GM12878 (cell line): ENCODE data around the gene TUB. TPM values are rescaled to one million over a fixed set of nuclear protein-coding genes. Genes with fewer than 3 reads are reported as not detected.

Experiments used
- ATAC-seq: fragments of 200-7000 bp; cut with Tn5 transposase; 3 replicates; pipeline ENCODE4 v1.9.1; 2020; ENCODE audit warnings: mild to moderate bottlenecking, moderate library complexity
- BruUV-seq: library from RNA; stranded (reverse); fragments of 400-500 nt; replicated peaks from 2 replicates; lab custom pipeline; 2021; lab: Mats Ljungman, UMichigan
- CTCF ChIA-PET: fragments of 300-600 bp; sonication (Branson Sonifier 250); formaldehyde crosslinking; extraction: SDS; loops from one replicate; lab custom pipeline; 2021; ENCODE audit warnings: inconsistent platforms; lab: Yijun Ruan, JAX
- POLR2A ChIA-PET: fragments of 350-600 bp; formaldehyde crosslinking; extraction: SDS; loops from one replicate; lab custom pipeline; 2021; ENCODE audit warnings: inconsistent platforms; lab: Charles Lee
- RAD21 ChIA-PET: fragments of 300-600 bp; sonication (Branson Sonifier 250); formaldehyde crosslinking; loops from one replicate; lab custom pipeline; 2023; ENCODE audit warnings: antibody characterized with exemption; ENCODE audit not compliant: unreplicated experiment; lab: Charles Lee
- SMC1A ChIA-PET: fragments of 300-600 bp; sonication (Branson Sonifier 250); formaldehyde crosslinking; loops from one replicate; lab custom pipeline; 2023; ENCODE audit not compliant: unreplicated experiment, uncharacterized antibody; lab: Charles Lee
- DNase-seq: peaks from one replicate; pipeline ENCODE4 v3.0.0-alpha.2; 2011; ENCODE audit warnings: low read depth, low spot score
- FAIRE-seq: peaks from 3 replicates; lab custom pipeline; 2011; peaks lifted over from hg19 to GRCh38; lab: Jason Lieb, UNC
- H2AFZ ChIP-seq: 2 replicates; pipeline ENCODE4 v1.6.0; 2011; ENCODE audit warnings: low read depth, low read length, control low read depth; ENCODE audit not compliant: control insufficient read depth
- H3K27ac ChIP-seq: 2 replicates; pipeline ENCODE4 v1.5.1; 2011; ENCODE audit warnings: control low read depth; ENCODE audit not compliant: control insufficient read depth, insufficient read depth
- H3K27me3 ChIP-seq, 2 experiments: replicated peaks in 1 of 2; 2 replicates each; pipeline versions ENCODE4 v1.6.0 to v1.6.1; 2011; ENCODE audit warnings: low read length in 1 of 2; ENCODE audit not compliant: control insufficient read depth in 2 of 2, insufficient read depth in 2 of 2
- H3K36me3 ChIP-seq, 2 experiments: 2 replicates each; pipeline ENCODE4 v1.5.1; 2011; ENCODE audit warnings: low read length in 1 of 2; ENCODE audit not compliant: control insufficient read depth in 2 of 2, insufficient read depth in 2 of 2
- H3K4me1 ChIP-seq: 2 replicates; pipeline ENCODE4 v1.6.1; 2011; ENCODE audit warnings: mild to moderate bottlenecking, low read length, moderate library complexity, mixed read lengths; ENCODE audit not compliant: control insufficient read depth, insufficient read depth
- H3K4me2 ChIP-seq: 2 replicates; pipeline ENCODE4 v1.6.0; 2011; ENCODE audit warnings: control low read depth; ENCODE audit not compliant: control insufficient read depth, insufficient read depth
- H3K4me3 ChIP-seq: fragments of 200-600 bp; sonication (generic); 2 replicates; pipeline ENCODE4 v1.5.1; 2016
- H3K79me2 ChIP-seq: 2 replicates; pipeline ENCODE4 v1.6.0; 2011; ENCODE audit warnings: low read length; ENCODE audit not compliant: control insufficient read depth, insufficient read depth
- H3K9ac ChIP-seq: 2 replicates; pipeline ENCODE4 v1.8.0; 2011; ENCODE audit warnings: low read length, control low read depth, mixed read lengths; ENCODE audit not compliant: control insufficient read depth, insufficient read depth
- H3K9me3 ChIP-seq: replicated peaks from 3 replicates; pipeline ENCODE4 v1.5.1; 2011; ENCODE audit warnings: mild to moderate bottlenecking, low read length; ENCODE audit not compliant: control insufficient read depth, insufficient read depth
- H4K20me1 ChIP-seq: 2 replicates; pipeline ENCODE4 v1.6.0; 2011; ENCODE audit not compliant: control insufficient read depth, insufficient read depth
- CREM ChIP-seq: IDR thresholded peaks from 2 replicates; pipeline ENCODE4 v1.6.1; 2014; ENCODE audit warnings: antibody characterized with exemption, low read depth
- KLF5 ChIP-seq: fragments of 450-650 bp; IDR thresholded peaks from 2 replicates; pipeline ENCODE4 v1.6.1; 2014; ENCODE audit warnings: mild to moderate bottlenecking; ENCODE audit not compliant: partially characterized antibody
- LARP7 ChIP-seq: fragments of 450-650 bp; IDR thresholded peaks from 2 replicates; pipeline ENCODE4 v1.6.1; 2017; ENCODE audit warnings: mild to moderate bottlenecking
- SIX5 ChIP-seq: IDR thresholded peaks from 2 replicates; pipeline ENCODE4 v1.6.1; 2011; ENCODE audit warnings: mild to moderate bottlenecking, low read depth, low read length, moderate library complexity; ENCODE audit not compliant: severe bottlenecking
- TCF12 ChIP-seq: IDR thresholded peaks from 2 replicates; pipeline ENCODE4 v1.6.1; 2011; ENCODE audit warnings: low read depth, mild to moderate bottlenecking, low read length
- WGBS: methylation state at CpG from one replicate; pipeline ENCODE4 v1.1.6; 2016; ENCODE audit warnings: low lambda C conversion rate; ENCODE audit not compliant: insufficient replicate concordance, insufficient coverage; ENCODE audit errors: missing lambda C conversion rate; 5-methylcytosine and 5-hydroxymethylcytosine counted together
- in situ Hi-C: fragments of 300-500 bp; cut with MboI; formaldehyde crosslinking; loops from 9 replicates; pipeline ENCODE4 v1.14.3; 2018; ENCODE audit warnings: mixed read lengths
- intact Hi-C: fragments of 100-400 bp; cut with micrococcal nuclease; formaldehyde crosslinking; loops from one replicate; pipeline ENCODE4 v1.14.2; 2022; ENCODE audit not compliant: unreplicated experiment
- polyA plus RNA-seq, 11 experiments: library from polyadenylated mRNA; depleted of rRNA in 4 of 11; unstranded in 6 of 11; stranded (reverse) in 5 of 11; fragments of >200 nt; fragmentation: Nextera tagmentation in 4 of 11; fragmentation: Illumina TruSeq in 1 of 11; extraction: Ambion mirVana in 4 of 11; extraction: Trizol in 1 of 11; gene quantifications; 1 replicate in 1 of 11; 2 replicates in 10 of 11; pipeline versions ENCODE4 v1.2.1 to v1.2.3, GENCODE V29; 2011 to 2016; ENCODE audit warnings: inconsistent platforms in 2 of 11, missing spikeins in 2 of 11, low read depth in 1 of 11
- total RNA-seq, 4 experiments: library from RNA; depleted of rRNA in 3 of 4; stranded (reverse); fragments of >200 nt in 3 of 4; fragmentation: Illumina TruSeq in 1 of 4; extraction: Trizol in 1 of 4; gene quantifications; 2 replicates each; pipeline versions ENCODE4 v1.2.1 to v1.2.3, GENCODE V29; 2013 to 2021
- TF ChIP-seq, protein P1 (sequence below): fragments of 150-350 bp; IDR thresholded peaks from 2 replicates; pipeline ENCODE4 v1.6.1; 2014; ENCODE audit warnings: mild to moderate bottlenecking, low read depth, low read length

Gene TUB
- total and polyA plus RNA-seq, 10 of the 15 experiments (the other 5 are each of a cell fraction or from before 2014, with no cell fraction given), result 0.01 to 0.06 (median 0.03) TPM; not detected in 6

GRCh38 chr11:8036002-8036802, 44.8 kb upstream of the TUB start:
- no peaks in the 10 kb centered on the region for H3K4me1 ChIP-seq
- no peak overlapping the region for H3K4me3 ChIP-seq
- no peaks in the 10 kb centered on the region for H4K20me1 ChIP-seq
- no TSS peak for BruUV-seq
- SMC1A ChIA-PET, result no interaction called here
- 26% methylated on average over 5 of the region's 5 CpGs for WGBS
- no peak overlapping the region for H3K9ac ChIP-seq
- H3K79me2 ChIP-seq, result no peaks in the 10 kb centered on the region
- H2AFZ ChIP-seq, result no peak overlapping the region
- no peak for DNase-seq
- no peaks in the 10 kb centered on the region for H3K36me3 ChIP-seq
- H3K27me3 ChIP-seq, result no peaks in the 10 kb centered on the region; a peak in 2 of 4 replicates
- POLR2A ChIA-PET, result no interaction called here
- H3K9me3 ChIP-seq, result no peaks in the 10 kb centered on the region
- RAD21 ChIA-PET, result interaction anchor here (0.8 kb wide), 1 partner anchor 62 kb away, joined by 3 read pairs; no protein-coding TSS in a partner anchor
- no peak for FAIRE-seq
- no peak for ATAC-seq
- no peak overlapping the region for H3K4me2 ChIP-seq
- H3K27ac ChIP-seq, result no peak overlapping the region
- in situ Hi-C loops (no loop called here), intact Hi-C loops (loop anchor here (10.0 kb wide), 1 partner anchor 169 kb away; no protein-coding TSS in a partner anchor)
- CTCF ChIA-PET, result interaction anchor here (0.7 to 3.6 kb wide), 5 partner anchors 8 to 63 kb away, joined by 3 to 47 read pairs (median 3); no protein-coding TSS in a partner anchor
- TF ChIP-seq SIX5 (no peak), KLF5 (no peak), LARP7 (no peak), CREM (no peak), TCF12 (no peak)
- TF ChIP-seq, protein P1, sequence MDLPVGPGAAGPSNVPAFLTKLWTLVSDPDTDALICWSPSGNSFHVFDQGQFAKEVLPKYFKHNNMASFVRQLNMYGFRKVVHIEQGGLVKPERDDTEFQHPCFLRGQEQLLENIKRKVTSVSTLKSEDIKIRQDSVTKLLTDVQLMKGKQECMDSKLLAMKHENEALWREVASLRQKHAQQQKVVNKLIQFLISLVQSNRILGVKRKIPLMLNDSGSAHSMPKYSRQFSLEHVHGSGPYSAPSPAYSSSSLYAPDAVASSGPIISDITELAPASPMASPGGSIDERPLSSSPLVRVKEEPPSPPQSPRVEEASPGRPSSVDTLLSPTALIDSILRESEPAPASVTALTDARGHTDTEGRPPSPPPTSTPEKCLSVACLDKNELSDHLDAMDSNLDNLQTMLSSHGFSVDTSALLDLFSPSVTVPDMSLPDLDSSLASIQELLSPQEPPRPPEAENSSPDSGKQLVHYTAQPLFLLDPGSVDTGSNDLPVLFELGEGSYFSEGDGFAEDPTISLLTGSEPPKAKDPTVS, result no peak
